NCI-H146 treated with DMSO at 0.1 percent for 48 hours (cell line): ENCODE data around the gene MT1E.
"Not testable (repeated sequence)": the region's sequence is repeated elsewhere in the genome, so short reads cannot be mapped to it uniquely, and the experiment has no call there.

Experiments
- DNase-seq: peaks from one replicate; lab custom pipeline; 2025; ENCODE audit not compliant: unreplicated experiment; lab: John Stamatoyannopoulos, UW

The MT1E gene

DNA sequence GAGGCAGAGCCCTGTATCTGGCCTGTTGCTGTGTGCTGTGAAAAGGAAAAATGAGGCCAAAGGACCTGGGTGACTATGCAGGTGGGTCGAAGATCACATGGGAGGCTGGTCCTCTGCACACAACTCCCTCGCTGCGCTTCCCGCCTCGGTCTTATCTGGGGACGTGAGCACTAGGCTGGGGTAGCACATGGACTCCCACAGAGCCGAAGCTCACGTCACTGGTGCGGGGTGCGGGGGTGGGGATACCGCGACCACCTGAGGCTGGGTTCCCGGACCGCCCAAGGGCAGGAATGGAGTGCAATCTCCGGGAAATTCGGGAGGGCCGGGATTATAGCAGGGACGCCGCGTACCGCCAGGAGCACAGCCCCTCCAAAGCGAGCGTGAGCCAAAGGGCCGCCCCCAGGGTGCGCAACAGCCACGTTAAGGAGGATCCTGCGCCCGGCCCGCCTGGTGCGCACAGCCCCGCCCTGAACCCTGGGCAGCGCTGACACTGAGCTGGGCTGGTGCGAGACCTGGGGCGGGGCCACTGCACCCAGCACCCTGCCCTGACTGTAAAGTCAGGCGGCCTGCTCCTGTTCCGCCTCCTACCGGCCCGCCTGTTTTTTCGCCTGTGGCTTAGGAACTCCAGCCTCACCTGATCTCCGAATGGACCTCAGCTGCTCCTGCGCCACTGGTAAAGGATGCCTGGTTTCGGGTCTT, 17.6 kb downstream of the MT1E start:
- no peak for DNase-seq

DNA sequence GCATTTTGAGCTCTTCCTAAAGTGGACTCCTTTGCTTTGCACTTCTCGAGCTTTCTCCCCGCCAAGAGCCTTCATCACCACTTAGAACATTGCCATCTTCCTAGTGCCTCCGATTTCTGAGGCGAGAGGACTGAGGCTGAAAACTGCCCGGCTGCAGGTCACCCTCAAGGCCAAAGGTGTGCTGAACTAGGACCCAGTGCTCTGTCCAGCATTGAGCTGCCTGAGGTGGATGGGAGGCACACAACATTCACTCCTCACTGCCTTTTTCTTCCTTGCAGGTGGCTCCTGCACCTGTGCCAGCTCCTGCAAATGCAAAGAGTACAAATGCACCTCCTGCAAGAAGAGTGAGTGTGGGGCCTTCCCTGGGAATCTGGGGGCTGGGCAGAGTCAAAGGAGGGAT, 18.3 kb downstream of the MT1E start:
- DNase-seq: no peak

DNA sequence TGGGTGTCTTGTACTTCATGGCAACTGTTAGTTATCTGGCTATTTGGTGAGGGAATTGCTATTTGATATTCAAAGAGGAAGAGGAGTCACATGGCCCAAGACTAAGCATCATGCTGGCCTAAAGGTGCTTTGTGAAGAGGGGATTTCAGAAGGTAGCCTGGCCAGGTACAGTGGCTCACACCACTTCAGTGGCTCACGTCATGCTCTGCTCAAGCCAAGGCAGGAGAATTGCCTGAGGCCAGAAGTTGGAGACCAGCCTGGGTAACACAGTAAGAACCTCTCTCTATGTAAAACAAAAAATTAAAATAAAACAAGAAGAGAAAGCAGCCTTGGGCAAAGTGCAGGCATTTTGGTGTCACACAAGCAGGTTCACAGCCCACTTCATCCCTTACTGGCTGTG, 19.7 kb downstream of the MT1E start:
- no peak for DNase-seq

- DNase-seq: no peak
Observed at GRCh38 chr16:56645838-56646237, 20.3 kb downstream of the MT1E start.

- DNase-seq: no peak
Observed at GRCh38 chr16:56647641-56648431, 22.3 kb downstream of the MT1E start.

DNA sequence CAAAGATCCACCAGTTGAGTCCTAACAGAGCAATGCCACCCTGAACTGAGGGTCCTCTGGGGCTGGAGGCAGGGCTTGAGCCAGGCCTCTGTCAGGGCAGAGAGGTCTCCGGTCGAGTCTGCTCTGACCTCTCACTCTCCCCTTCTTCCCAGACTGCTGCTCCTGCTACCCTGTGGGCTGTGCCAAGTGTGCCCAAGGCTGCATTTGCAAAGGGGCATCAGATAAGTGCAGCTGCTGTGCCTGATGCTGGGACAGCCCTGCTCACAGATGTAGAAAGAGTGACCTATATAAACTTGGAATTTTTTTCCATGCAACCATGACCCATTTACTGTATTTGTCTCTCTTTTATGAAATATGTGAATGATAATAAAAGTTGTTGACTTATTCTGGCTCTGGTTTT, 23.7 kb downstream of the MT1E start:
- no peak for DNase-seq

DNA sequence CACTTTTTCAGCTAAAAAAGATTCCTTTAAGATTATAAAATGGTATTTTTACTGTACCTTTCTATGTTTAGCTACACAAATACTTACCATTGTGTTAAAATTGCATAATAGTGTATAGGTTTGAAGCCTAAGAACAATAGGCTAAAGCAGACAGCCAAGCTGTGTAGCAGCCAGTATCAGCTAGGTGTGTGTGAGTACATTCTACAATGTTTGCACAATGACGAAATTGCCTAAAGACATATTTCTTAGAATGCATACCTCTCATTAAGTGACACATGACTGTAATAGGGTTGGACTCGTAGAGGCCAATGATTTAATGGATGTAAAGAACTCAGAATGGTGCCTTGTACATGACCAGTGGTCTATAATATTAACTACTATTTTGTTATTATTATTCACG, 24.2 kb downstream of the MT1E start:
- no peak for DNase-seq

- DNase-seq: no peak
Observed at GRCh38 chr16:56651586-56651985, 26.0 kb downstream of the MT1E start, which contains the start of gene MT1B. Gene MT1B (plus strand): TSS chr16:56651886. CDS start chr16:56651954, 68 bp downstream.

GRCh38 chr16:56652600-56652999, 27.0 kb downstream of the MT1E start:
- no peak for DNase-seq

DNA sequence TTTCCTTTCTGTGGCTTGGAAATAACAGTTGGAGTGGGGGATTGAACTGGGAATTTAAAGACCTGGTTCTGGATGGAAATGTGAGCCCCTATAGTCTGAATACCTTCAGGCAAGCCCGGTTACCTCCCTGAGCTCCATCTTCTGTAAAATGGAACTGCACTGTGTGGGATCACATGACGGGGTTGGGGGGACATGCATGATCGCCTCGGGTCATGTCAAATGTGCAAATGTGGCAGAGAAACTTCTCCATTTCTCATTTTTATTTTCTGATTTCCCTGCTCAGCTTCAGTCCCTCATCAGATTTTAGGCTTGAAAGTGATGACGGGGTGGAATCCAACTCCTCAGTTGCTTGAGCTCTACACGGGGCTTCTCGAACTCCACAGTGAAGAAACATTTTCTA, 27.6 kb downstream of the MT1E start:
- no peak for DNase-seq

DNA sequence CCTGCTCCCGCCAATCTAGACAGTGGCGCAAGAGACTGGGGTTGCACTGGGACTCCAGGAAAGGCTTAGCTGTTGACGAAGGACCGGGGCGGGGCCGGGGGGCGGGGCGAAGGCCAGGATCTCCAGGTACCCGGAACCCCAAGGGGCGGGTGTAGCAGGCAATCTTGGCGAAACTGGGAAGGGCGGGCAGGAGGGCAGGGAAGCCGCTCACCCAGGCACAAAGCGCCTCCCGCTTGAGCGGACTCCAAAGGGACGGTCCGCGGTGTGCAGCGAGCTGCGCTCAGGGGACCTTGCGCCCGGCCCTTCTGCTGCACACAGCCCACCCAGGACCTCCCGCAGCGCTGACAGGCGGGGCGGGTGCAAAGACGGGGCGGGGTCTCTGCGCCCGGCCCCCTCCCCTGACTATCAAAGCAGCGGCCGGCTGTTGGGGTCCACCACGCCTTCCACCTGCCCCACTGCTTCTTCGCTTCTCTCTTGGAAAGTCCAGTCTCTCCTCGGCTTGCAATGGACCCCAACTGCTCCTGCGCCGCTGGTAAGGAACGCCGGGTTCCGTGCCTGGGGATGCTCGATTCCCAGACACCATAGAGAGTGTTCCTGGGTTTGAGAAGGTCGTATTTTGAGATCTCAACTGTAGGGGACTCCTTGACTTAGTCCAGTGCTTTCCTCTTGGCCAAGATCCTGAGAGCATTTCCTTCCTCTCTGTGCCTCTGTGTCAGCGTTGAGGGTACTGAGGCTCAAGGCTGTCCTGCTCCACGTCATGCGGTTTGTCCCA, 32.2 kb downstream of the MT1E start, which contains the start of gene MT1F:
Gene MT1F, plus strand, starts transcription at position 405 of the 772 bp plus-strand sequence. Its CDS starts 100 bp downstream, at position 505.
- DNase-seq: peak; percentile 50

DNA sequence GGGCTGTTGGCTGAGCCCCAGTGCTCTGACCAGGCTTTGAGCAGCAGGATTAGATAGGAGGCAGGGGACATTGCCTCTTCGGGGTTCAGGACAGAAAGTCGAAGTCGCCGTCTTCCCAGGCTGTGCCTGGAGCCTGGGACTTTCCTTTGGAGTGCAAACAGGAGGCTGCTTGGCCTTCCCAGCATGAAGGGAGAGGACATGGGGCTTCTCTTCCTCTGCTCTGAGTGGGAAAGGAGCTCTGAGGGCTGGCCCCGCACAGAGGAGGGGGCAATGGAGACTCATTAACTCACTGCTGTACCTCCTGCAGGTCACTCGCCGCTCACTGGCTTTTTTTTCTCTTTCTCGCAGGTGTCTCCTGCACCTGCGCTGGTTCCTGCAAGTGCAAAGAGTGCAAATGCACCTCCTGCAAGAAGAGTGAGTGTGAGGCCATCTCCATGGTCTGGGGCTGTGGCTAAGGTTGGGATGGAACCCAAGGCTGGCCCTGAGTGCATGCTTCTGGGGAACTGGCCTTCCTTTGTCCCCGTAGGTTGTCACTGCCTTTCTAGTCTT, 32.8 kb downstream of the MT1E start:
- no peak for DNase-seq

DNA sequence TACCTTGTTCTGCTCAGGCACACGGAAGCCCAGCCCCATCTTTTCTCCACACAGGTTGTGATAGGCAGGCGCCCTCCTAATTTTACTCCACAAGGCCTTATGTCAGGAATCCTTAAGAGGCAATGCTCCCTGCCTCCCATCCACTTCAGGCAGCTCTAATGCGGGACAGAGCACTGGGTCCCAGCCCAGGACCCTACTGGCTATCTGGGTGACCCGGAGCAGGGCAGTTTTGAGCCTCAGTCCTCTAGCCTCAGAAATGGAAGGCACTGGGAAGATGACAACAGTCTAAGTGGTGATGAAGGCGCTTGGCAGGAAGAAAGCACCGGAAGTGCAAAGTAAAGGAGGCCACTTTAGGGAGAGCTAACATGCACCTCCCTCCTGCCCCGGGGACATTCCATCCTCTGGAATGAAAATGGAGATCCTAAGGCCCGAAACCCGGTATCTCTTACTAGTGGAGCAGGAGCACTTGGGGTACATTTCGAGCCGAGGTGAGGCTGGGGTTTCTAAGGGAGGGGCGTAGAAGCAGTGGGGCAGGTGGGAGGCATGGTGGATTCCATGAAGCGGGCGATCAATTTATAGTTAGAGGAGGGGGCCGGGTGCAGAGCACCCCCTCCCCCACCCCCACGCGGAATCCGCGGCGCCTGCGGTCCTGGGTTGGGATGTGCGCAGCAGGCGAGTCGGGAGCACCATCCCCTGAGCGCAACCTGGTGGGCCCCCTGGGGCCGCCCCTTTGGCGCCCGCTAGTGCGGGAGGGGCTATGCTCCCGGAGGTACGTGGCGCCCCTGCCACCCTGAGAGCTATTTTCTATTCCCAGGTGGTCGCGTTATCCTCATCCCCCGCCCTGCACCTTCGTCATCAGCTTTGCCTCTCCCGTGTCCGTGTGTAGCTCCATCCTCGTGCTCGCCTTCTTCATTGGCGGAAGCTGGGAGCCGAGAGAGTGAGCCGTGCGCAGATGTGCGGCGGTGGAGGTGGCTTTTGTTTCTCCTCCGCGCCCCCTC, 37.1 kb downstream of the MT1E start:
- no peak for DNase-seq

GRCh38 chr16:56664506-56664905, 38.9 kb downstream of the MT1E start:
- no peak for DNase-seq

GRCh38 chr16:56665286-56666261, 40.0 kb downstream of the MT1E start:
- DNase-seq: not testable (repeated sequence)

- DNase-seq: no peak
Observed at GRCh38 chr16:56667581-56668571, 42.3 kb downstream of the MT1E start, which contains the start of gene MT1G. Gene MT1G (minus strand): TSS chr16:56668065. CDS start chr16:56667993, 72 bp downstream.

DNA sequence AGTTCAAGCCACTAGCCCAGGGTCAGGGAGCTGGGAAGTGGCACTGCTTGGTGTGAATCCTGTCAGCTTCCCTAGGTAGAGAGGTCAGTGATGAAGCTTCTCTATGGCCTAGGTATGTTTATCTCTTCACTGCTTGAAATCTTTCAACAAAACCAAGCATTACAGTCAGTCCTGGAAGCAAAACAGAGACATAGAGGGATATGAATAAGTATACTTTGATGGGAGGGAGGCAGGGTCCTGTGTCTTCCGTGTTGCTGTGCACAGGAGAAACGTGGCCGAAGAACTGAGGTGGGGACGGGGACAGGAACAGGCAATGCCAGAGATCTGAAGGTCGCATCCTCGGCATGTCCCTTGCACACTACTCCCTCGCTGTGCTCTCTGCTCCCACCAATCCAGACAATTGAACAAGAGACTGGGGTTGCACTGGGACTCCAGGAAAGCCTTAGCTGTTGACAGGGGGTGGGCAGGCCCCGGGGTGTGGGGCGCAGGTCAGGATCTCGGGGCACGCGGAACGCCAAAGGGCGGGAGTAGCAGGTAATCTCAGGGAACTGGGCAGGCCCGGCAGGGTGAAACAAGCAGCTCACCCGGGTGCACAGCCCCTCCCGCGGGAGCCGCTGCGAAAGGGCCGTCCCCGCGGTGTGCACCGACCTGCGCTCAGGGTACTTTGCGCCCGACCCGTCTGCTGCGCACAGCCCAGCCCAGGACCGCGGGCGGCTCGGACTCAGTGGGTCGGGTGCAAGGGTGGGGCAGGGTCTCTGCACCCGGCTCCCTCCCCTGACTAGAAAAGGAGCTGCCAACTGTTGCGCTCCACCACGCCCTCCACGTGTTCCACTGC, 43.6 kb downstream of the MT1E start, which contains the start of gene MT1H:
Gene MT1H, plus strand, starts transcription at position 810 of the 835 bp plus-strand sequence. CDS start 71 bp downstream, outside the sequence.
- no peak for DNase-seq
